GM23338 (cell line): ENCODE measurements around the gene DLX3. TPM values are rescaled to one million over a fixed set of nuclear protein-coding genes. Genes with fewer than 3 reads are reported as not detected.
A peak's percentile ranks its signal among the peaks of the same experiment; 100 is the strongest.

Experiments used
- ATAC-seq: fragments of 200-7000 bp; cut with Tn5 transposase; 3 replicates; pipeline ENCODE4 v1.9.1; 2020
- DNase-seq: peaks from one replicate; pipeline ENCODE4 v3.0.0-alpha.2; 2015; ENCODE audit warnings: low spot score
- H2AFZ ChIP-seq: fragments of 200-600 bp; sonication (generic); 2 replicates; pipeline ENCODE4 v1.8.0; 2016; ENCODE audit warnings: antibody characterized with exemption, mild to moderate bottlenecking, moderate library complexity
- H3F3A ChIP-seq: fragments of 200-600 bp; sonication (generic); replicated peaks from 2 replicates; pipeline ENCODE4 v1.8.0; 2017; ENCODE audit warnings: antibody characterized with exemption, mixed run types, low read depth
- H3K27ac ChIP-seq: fragments of 200-600 bp; sonication (generic); 2 replicates; pipeline ENCODE4 v1.6.1; 2016; ENCODE audit warnings: low read depth
- H3K27me3 ChIP-seq: fragments of 200-600 bp; sonication (generic); 2 replicates; pipeline ENCODE4 v1.8.0; 2016; ENCODE audit warnings: mild to moderate bottlenecking, mixed run types, moderate library complexity; ENCODE audit not compliant: insufficient read depth
- H3K36me3 ChIP-seq: fragments of 200-600 bp; sonication (generic); 2 replicates; pipeline ENCODE4 v1.8.0; 2016; ENCODE audit warnings: mild to moderate bottlenecking; ENCODE audit not compliant: insufficient read depth
- H3K4me1 ChIP-seq: fragments of 200-600 bp; sonication (generic); 2 replicates; pipeline ENCODE4 v1.8.0; 2016; ENCODE audit warnings: mild to moderate bottlenecking, moderate library complexity; ENCODE audit not compliant: insufficient read depth
- H3K4me2 ChIP-seq: fragments of 200-600 bp; sonication (generic); 2 replicates; pipeline ENCODE4 v1.7.1; 2017; ENCODE audit warnings: mixed run types
- H3K4me3 ChIP-seq: fragments of 200-600 bp; sonication (generic); 2 replicates; pipeline ENCODE4 v1.6.1; 2016; ENCODE audit warnings: mixed run types
- H3K79me2 ChIP-seq: fragments of 200-600 bp; sonication (generic); replicated peaks from 2 replicates; pipeline ENCODE4 v1.8.0; 2017; ENCODE audit warnings: mild to moderate bottlenecking; ENCODE audit not compliant: insufficient read depth
- H3K9me2 ChIP-seq: fragments of 200-600 bp; sonication (generic); 2 replicates; pipeline ENCODE4 v1.8.0; 2017; ENCODE audit not compliant: insufficient read depth
- H4K20me1 ChIP-seq: fragments of 200-600 bp; sonication (generic); replicated peaks from 2 replicates; pipeline ENCODE4 v1.8.0; 2017; ENCODE audit warnings: mild to moderate bottlenecking; ENCODE audit not compliant: insufficient read depth
- H3K27ac Mint-ChIP-seq: 2 replicates; pipeline ENCODE4 v1.8.0; 2020; ENCODE audit warnings: inconsistent platforms, mild to moderate bottlenecking, moderate library complexity, mixed read lengths
- H3K27me3 Mint-ChIP-seq: 3 replicates; pipeline ENCODE4 v1.8.0; 2022; ENCODE audit warnings: low read depth, mild to moderate bottlenecking, moderate library complexity, mixed read lengths, inconsistent platforms; ENCODE audit not compliant: insufficient read depth, poor library complexity
- H3K36me3 Mint-ChIP-seq: 3 replicates; pipeline ENCODE4 v1.8.0; 2021; ENCODE audit warnings: low read depth, mild to moderate bottlenecking, inconsistent platforms, moderate library complexity, mixed read lengths
- H3K4me1 Mint-ChIP-seq: 3 replicates; pipeline ENCODE4 v1.8.0; 2020; ENCODE audit warnings: mild to moderate bottlenecking, inconsistent platforms, mixed read lengths
- H3K4me3 Mint-ChIP-seq: 3 replicates; pipeline ENCODE4 v1.8.0; 2021; ENCODE audit warnings: moderate library complexity, mild to moderate bottlenecking, inconsistent platforms, mixed read lengths
- H3K9me3 Mint-ChIP-seq: 3 replicates; pipeline ENCODE4 v1.8.0; 2020; ENCODE audit warnings: moderate library complexity, mild to moderate bottlenecking, inconsistent platforms, mixed read lengths
- CREB1 ChIP-seq: fragments of 250-450 bp; sonication (Bioruptor Pico); IDR thresholded peaks from 2 replicates; pipeline ENCODE4 v1.5.0; 2020; ENCODE audit warnings: low read depth, mild to moderate bottlenecking, moderate library complexity
- CTCF ChIP-seq, 2 experiments: fragments of 200-600 bp in 1 of 2; sonication (generic) in 1 of 2; conservative IDR thresholded peaks; 2 replicates each; pipeline versions ENCODE4 v1.5.1 to v1.6.1; 2016 to 2017; ENCODE audit warnings: antibody characterized with exemption in 2 of 2, low read depth in 2 of 2, mild to moderate bottlenecking in 2 of 2, moderate library complexity in 1 of 2
- EZH2 ChIP-seq: fragments of 200-600 bp; sonication (generic); IDR thresholded peaks from one replicate; pipeline ENCODE4 v1.8.0; 2017; ENCODE audit warnings: antibody characterized with exemption, mild to moderate bottlenecking, low read depth; ENCODE audit not compliant: unreplicated experiment
- JUNB ChIP-seq: IDR thresholded peaks from one replicate; pipeline ENCODE4 v1.6.1; 2016; ENCODE audit warnings: antibody characterized with exemption; ENCODE audit not compliant: unreplicated experiment
- NANOG ChIP-seq: IDR thresholded peaks from 2 replicates; pipeline ENCODE4 v1.6.1; 2016; ENCODE audit warnings: antibody characterized with exemption, borderline replicate concordance
- STAT1 ChIP-seq: IDR thresholded peaks from one replicate; pipeline ENCODE4 v1.6.1; 2016; ENCODE audit warnings: antibody characterized with exemption; ENCODE audit not compliant: unreplicated experiment
- ZNF114 ChIP-seq: fragments of 250-450 bp; sonication (Bioruptor Pico); IDR thresholded peaks from 2 replicates; pipeline ENCODE4 v1.5.0; 2020; ENCODE audit warnings: mild to moderate bottlenecking, moderate library complexity
- ZNF462 ChIP-seq: fragments of 250-450 bp; sonication (Bioruptor Pico); IDR thresholded peaks from 2 replicates; pipeline ENCODE4 v1.5.0; 2020; ENCODE audit warnings: mild to moderate bottlenecking, moderate library complexity
- polyA plus RNA-seq: library from polyadenylated mRNA; unstranded; fragments of >200 nt; fragmentation: Nextera tagmentation; extraction: Ambion mirVana; gene quantifications from 2 replicates; pipeline ENCODE4 v1.2.1, GENCODE V29; 2016
- total RNA-seq: library from RNA; depleted of rRNA; stranded (reverse); fragments of >200 nt; shearing (Covaris generic); gene quantifications from 2 replicates; pipeline ENCODE4 v1.2.3, GENCODE V29; 2014
- TF ChIP-seq, protein P1 (sequence below): IDR thresholded peaks from 2 replicates; pipeline ENCODE4 v1.6.1; 2016; ENCODE audit warnings: antibody characterized with exemption

The DLX3 gene
- total and polyA plus RNA-seq, 2 experiments from 2014 or later = 0.14 to 0.27 TPM

DNA sequence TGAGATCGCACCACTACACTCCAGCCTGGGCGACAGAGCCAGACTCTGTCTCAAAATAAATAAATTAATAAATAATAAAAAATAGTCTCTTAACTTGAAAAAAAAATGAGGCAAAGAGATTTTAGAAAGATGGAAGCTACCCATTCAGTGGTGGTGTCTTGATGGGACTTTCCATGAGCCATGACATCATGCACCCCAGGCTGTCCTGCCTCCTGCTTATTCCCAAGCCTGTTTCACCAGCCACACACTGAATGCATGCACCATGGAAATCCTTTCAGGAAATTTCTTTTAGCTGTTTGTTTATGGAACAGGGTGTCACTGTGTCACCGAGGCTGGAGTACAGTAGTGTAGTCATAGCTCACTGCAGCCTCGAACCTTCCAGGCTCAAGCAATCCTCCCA is 8.9 kb upstream of the DLX3 start:
- H3K4me1 ChIP-seq = no peaks in the 10 kb centered on the region
- TF ChIP-seq, protein P1, sequence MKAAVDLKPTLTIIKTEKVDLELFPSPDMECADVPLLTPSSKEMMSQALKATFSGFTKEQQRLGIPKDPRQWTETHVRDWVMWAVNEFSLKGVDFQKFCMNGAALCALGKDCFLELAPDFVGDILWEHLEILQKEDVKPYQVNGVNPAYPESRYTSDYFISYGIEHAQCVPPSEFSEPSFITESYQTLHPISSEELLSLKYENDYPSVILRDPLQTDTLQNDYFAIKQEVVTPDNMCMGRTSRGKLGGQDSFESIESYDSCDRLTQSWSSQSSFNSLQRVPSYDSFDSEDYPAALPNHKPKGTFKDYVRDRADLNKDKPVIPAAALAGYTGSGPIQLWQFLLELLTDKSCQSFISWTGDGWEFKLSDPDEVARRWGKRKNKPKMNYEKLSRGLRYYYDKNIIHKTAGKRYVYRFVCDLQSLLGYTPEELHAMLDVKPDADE = no peak
- H3K36me3 ChIP-seq = no peaks in the 10 kb centered on the region
- H3K27ac ChIP-seq = no peak overlapping the region
- peaks cover 32% of the 10 kb centered on the region for H3K27me3 ChIP-seq
- no peaks in the 10 kb centered on the region for H3K79me2 ChIP-seq
- peaks cover 4% of the 10 kb centered on the region for H3K27me3 Mint-ChIP-seq
- H3K9me2 ChIP-seq = no peaks in the 10 kb centered on the region
- DNase-seq (no peak), ATAC-seq (no peak)
- H3K36me3 Mint-ChIP-seq = no peaks in the 10 kb centered on the region
- H3K4me3 Mint-ChIP-seq = no peak overlapping the region
- no peaks in the 10 kb centered on the region for H3K9me3 Mint-ChIP-seq
- no peaks in the 10 kb centered on the region for H4K20me1 ChIP-seq
- no peak overlapping the region for H3K4me3 ChIP-seq
- no peaks in the 10 kb centered on the region for H3K4me1 Mint-ChIP-seq
- H3F3A ChIP-seq = no peaks in the 10 kb centered on the region
- H3K27ac Mint-ChIP-seq = no peak overlapping the region
- H2AFZ ChIP-seq = no peak overlapping the region
- H3K4me2 ChIP-seq = no peak overlapping the region

GRCh38 chr17:49998836-49999511 is 4.0 kb upstream of the DLX3 start:
- H3K36me3 ChIP-seq = no peaks in the 10 kb centered on the region
- no peak overlapping the region for H3K27ac ChIP-seq
- no peak overlapping the region for H3K4me3 ChIP-seq
- peak overlapping the region; percentile 68; the same call in 1 of the 2 replicates for H3K4me2 ChIP-seq
- Mint-ChIP-seq H3K4me1 (peaks cover 24% of the 10 kb centered on the region), H3K36me3 (no peaks in the 10 kb centered on the region; the same call in 2 of the 3 replicates), H3K27me3 (peaks cover 43% of the 10 kb centered on the region), H3K4me3 (no peak overlapping the region), H3K27ac (no peak overlapping the region), H3K9me3 (no peaks in the 10 kb centered on the region; the same call in 2 of the 3 replicates)
- no peaks in the 10 kb centered on the region for H3K9me2 ChIP-seq
- H3K27me3 ChIP-seq = peaks cover 78% of the 10 kb centered on the region
- peak overlapping the region; percentile 98 for H2AFZ ChIP-seq
- H4K20me1 ChIP-seq = 0 out of 2 replicates have a peak, but pooled peaks cover 8% of the 10 kb centered on the region
- no peaks in the 10 kb centered on the region for H3K79me2 ChIP-seq
- peaks cover 3% of the 10 kb centered on the region; the same call in 1 of the 2 replicates for H3F3A ChIP-seq
- ATAC-seq = no peak
- DNase-seq = peak; percentile 24
- peaks cover 12% of the 10 kb centered on the region for H3K4me1 ChIP-seq
- TF ChIP-seq NANOG (no peak), STAT1 (no peak), CTCF (conservative IDR thresholded peaks at IDR 0.05; ENCODE audit: low read depth in 2 of 2) (no peak), EZH2 (no peak), ZNF114 (CRISPR knock-in tag) (no peak), CREB1 (CRISPR knock-in tag) (no peak), ZNF462 (CRISPR knock-in tag) (no peak), JUNB (no peak)
